PC-9 (cell line): Measurements from ENCODE around the gene ZNF438. TPM values are rescaled to one million over a fixed set of nuclear protein-coding genes. Genes with fewer than 3 reads are reported as not detected.

ENCODE experiments used
- BruUV-seq: library from RNA; stranded (reverse); fragments of 400-500 nt; replicated peaks from 2 replicates; lab custom pipeline; 2021; lab: Mats Ljungman, UMichigan
- CTCF ChIA-PET: fragments of 300-600 bp; sonication (Branson Sonifier 250); formaldehyde crosslinking; loops from one replicate; lab custom pipeline; 2022; ENCODE audit warnings: antibody characterized with exemption; lab: Charles Lee
- POLR2A ChIA-PET: fragments of 300-600 bp; sonication (Branson Sonifier 250); formaldehyde crosslinking; loops from one replicate; lab custom pipeline; 2022; ENCODE audit warnings: antibody characterized with exemption; ENCODE audit not compliant: unreplicated experiment; lab: Charles Lee
- DNase-seq, 2 experiments: peaks; one replicate each; pipeline versions ENCODE4 v3.0.0 to v3.0.0-alpha.2; 2015 to 2022; ENCODE audit warnings: mixed read lengths in 1 of 2
- H2AFZ ChIP-seq: fragments of 200-600 bp; sonication (generic); 2 replicates; pipeline ENCODE4 v1.8.1; 2017; ENCODE audit warnings: antibody characterized with exemption
- H3F3A ChIP-seq: fragments of 200-600 bp; sonication (generic); 2 replicates; pipeline ENCODE4 v1.8.1; 2017; ENCODE audit warnings: antibody characterized with exemption, mild to moderate bottlenecking, low read depth; ENCODE audit not compliant: insufficient read depth
- H3K27ac ChIP-seq: fragments of 200-600 bp; sonication (generic); 2 replicates; pipeline ENCODE4 v1.6.1; 2016; ENCODE audit warnings: mixed run types
- H3K27me3 ChIP-seq: fragments of 200-600 bp; sonication (generic); 2 replicates; pipeline ENCODE4 v1.6.1; 2016; ENCODE audit warnings: low read depth, mixed run types; ENCODE audit not compliant: insufficient read depth
- H3K36me3 ChIP-seq: fragments of 200-600 bp; sonication (generic); 2 replicates; pipeline ENCODE4 v1.6.1; 2016; ENCODE audit warnings: low read depth, mixed run types
- H3K4me1 ChIP-seq: fragments of 200-600 bp; sonication (generic); replicated peaks from 2 replicates; pipeline ENCODE4 v1.6.1; 2016; ENCODE audit warnings: mixed run types; ENCODE audit not compliant: insufficient read depth
- H3K4me2 ChIP-seq: fragments of 200-600 bp; sonication (generic); 2 replicates; pipeline ENCODE4 v1.6.1; 2017; ENCODE audit warnings: mixed run types
- H3K4me3 ChIP-seq: fragments of 200-600 bp; sonication (generic); 2 replicates; pipeline ENCODE4 v1.6.1; 2016; ENCODE audit warnings: mixed run types
- H3K79me2 ChIP-seq: fragments of 200-600 bp; sonication (generic); 2 replicates; pipeline ENCODE4 v1.6.1; 2017; ENCODE audit warnings: low read depth, mixed run types
- H3K9me2 ChIP-seq: fragments of 200-600 bp; sonication (generic); 2 replicates; pipeline ENCODE4 v1.8.1; 2017; ENCODE audit warnings: mild to moderate bottlenecking; ENCODE audit not compliant: insufficient read depth
- H3K9me3 ChIP-seq: fragments of 200-600 bp; sonication (generic); 2 replicates; pipeline ENCODE4 v1.8.1; 2016; ENCODE audit warnings: low read depth; ENCODE audit not compliant: insufficient read depth
- H4K20me1 ChIP-seq: fragments of 200-600 bp; sonication (generic); 2 replicates; pipeline ENCODE4 v1.8.1; 2017; ENCODE audit not compliant: insufficient read depth
- CTCF ChIP-seq: fragments of 200-600 bp; sonication (generic); conservative IDR thresholded peaks from 2 replicates; pipeline ENCODE4 v1.6.1; 2017; ENCODE audit warnings: mixed run types, antibody characterized with exemption, mild to moderate bottlenecking, moderate library complexity
- EZH2 ChIP-seq: fragments of 200-600 bp; sonication (generic); IDR thresholded peaks from 2 replicates; pipeline ENCODE4 v1.8.0; 2017; ENCODE audit warnings: antibody characterized with exemption, low read depth
- intact Hi-C: fragments of 100-400 bp; cut with micrococcal nuclease; formaldehyde crosslinking; loops from one replicate; pipeline ENCODE4 v1.10.0; 2022; ENCODE audit not compliant: unreplicated experiment
- total RNA-seq: library from RNA; stranded (reverse); gene quantifications from 2 replicates; pipeline ENCODE4 v1.2.3, GENCODE V29; 2021

The ZNF438 gene
- total RNA-seq, 1 experiment from 2014 or later, result 4.7 TPM

GRCh38 chr10:30822693-30823465 is 208.8 kb downstream of the ZNF438 start:
- Histone ChIP-seq H3K36me3 (no peaks in the 10 kb centered on the region), H4K20me1 (no peaks in the 10 kb centered on the region), H2AFZ (no peak overlapping the region), H3K9me3 (no peaks in the 10 kb centered on the region), H3K27ac (no peak overlapping the region), H3K4me2 (no peak overlapping the region), H3K79me2 (no peaks in the 10 kb centered on the region), H3K4me3 (no peak overlapping the region), H3K27me3 (no peaks in the 10 kb centered on the region), H3F3A (no peaks in the 10 kb centered on the region), H3K4me1 (no peaks in the 10 kb centered on the region), H3K9me2 (no peaks in the 10 kb centered on the region)
- no TSS peak for BruUV-seq
- ChIA-PET POLR2A (no interaction called here), CTCF (no interaction called here)
- no peak for DNase-seq
- no peak for TF ChIP-seq EZH2
- TF ChIP-seq CTCF, result no peak
- intact Hi-C loops, result no loop called here

GRCh38 chr10:30821994-30822692 is 209.5 kb downstream of the ZNF438 start:
- no peaks in the 10 kb centered on the region for H3K4me1 ChIP-seq
- no TSS peak for BruUV-seq
- no peak overlapping the region for H3K4me3 ChIP-seq
- H3F3A ChIP-seq, result no peaks in the 10 kb centered on the region
- no peak overlapping the region for H2AFZ ChIP-seq
- H3K9me2 ChIP-seq, result no peaks in the 10 kb centered on the region
- no peaks in the 10 kb centered on the region for H3K79me2 ChIP-seq
- intact Hi-C loops, result no loop called here
- CTCF ChIA-PET, result interaction anchor here (0.5 kb wide), 1 partner anchor 183 kb away, joined by 12 read pairs; no protein-coding TSS in a partner anchor
- POLR2A ChIA-PET, result no interaction called here
- no peak overlapping the region for H3K4me2 ChIP-seq
- no peaks in the 10 kb centered on the region for H3K36me3 ChIP-seq
- H3K27me3 ChIP-seq, result no peaks in the 10 kb centered on the region
- no peak overlapping the region for H3K27ac ChIP-seq
- no peaks in the 10 kb centered on the region for H3K9me3 ChIP-seq
- TF ChIP-seq CTCF, result no peak
- TF ChIP-seq EZH2, result no peak
- DNase-seq, result no peak
- no peaks in the 10 kb centered on the region for H4K20me1 ChIP-seq

- no peaks in the 10 kb centered on the region for H3K9me2 ChIP-seq
- no peaks in the 10 kb centered on the region for H3K4me1 ChIP-seq
- H4K20me1 ChIP-seq, result no peaks in the 10 kb centered on the region
- BruUV-seq, result no TSS peak
- H2AFZ ChIP-seq, result no peak overlapping the region
- ChIA-PET CTCF (interaction anchor here (0.5 kb wide), 1 partner anchor 182 kb away, joined by 12 read pairs; no protein-coding TSS in a partner anchor), POLR2A (interaction anchor here (0.5 kb wide), 1 partner anchor 490 kb away, joined by 18 read pairs; no protein-coding TSS in a partner anchor)
- H3K27ac ChIP-seq, result no peak overlapping the region
- H3K36me3 ChIP-seq, result no peaks in the 10 kb centered on the region
- no peaks in the 10 kb centered on the region for H3K79me2 ChIP-seq
- no peak for DNase-seq
- no peaks in the 10 kb centered on the region for H3K9me3 ChIP-seq
- TF ChIP-seq EZH2, result no peak
- no peak for TF ChIP-seq CTCF
- intact Hi-C loops, result no loop called here
- no peak overlapping the region for H3K4me3 ChIP-seq
- H3F3A ChIP-seq, result no peaks in the 10 kb centered on the region
- no peaks in the 10 kb centered on the region for H3K27me3 ChIP-seq
- no peak overlapping the region for H3K4me2 ChIP-seq
Observed at GRCh38 chr10:30821261-30821993, 210.2 kb downstream of the ZNF438 start.
